HK-2 (cell line): ENCODE data around the gene AGO3.

ENCODE experiments used
- DNase-seq: peaks from one replicate; pipeline ENCODE4 v3.0.0-alpha.2; 2018; ENCODE audit not compliant: unreplicated experiment

AGO3 gene

GRCh38 chr1:36096500-36097432 lies 165.9 kb downstream of the AGO3 start:
- peak; percentile 22 for DNase-seq

- DNase-seq: no peak
Observed at GRCh38 chr1:36097693-36098585, 167.0 kb downstream of the AGO3 start.

DNA sequence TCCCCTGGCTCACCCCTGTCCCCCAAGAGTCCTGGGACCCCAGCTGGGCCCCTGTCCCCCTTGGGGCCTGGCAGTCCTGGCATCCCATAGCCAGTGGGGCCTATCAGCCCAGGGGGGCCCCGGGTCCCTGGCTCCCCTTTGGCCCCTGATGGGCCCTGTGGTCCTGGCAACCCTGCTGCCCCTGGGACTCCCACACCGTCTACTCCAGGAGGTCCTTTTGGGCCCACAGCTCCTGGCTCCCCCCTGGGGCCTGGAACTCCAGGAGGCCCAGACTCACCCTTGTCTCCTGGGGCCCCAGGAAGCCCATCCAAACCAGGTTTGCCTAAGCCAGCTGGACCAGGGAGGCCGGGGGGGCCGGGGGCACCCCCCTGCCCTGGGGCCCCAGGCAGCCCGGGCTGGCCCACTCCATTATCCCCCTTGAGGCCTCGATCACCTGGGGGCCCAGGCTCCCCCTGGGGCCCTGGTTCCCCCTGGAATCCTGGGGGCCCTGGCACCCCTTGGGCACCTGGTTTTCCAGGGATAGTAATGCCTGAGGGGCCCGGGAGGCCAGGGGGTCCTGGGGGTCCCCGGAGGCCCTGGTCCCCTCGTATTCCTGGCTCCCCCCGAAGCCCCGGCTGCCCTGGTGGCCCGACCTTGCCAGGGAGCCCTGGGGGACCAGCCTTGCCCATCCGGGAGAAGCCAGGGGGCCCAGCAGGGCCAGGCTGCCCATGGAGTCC lies 167.9 kb downstream of the AGO3 start:
- no peak for DNase-seq

GRCh38 chr1:36099681-36100341 lies 168.9 kb downstream of the AGO3 start:
- DNase-seq: peak; percentile 80

DNA sequence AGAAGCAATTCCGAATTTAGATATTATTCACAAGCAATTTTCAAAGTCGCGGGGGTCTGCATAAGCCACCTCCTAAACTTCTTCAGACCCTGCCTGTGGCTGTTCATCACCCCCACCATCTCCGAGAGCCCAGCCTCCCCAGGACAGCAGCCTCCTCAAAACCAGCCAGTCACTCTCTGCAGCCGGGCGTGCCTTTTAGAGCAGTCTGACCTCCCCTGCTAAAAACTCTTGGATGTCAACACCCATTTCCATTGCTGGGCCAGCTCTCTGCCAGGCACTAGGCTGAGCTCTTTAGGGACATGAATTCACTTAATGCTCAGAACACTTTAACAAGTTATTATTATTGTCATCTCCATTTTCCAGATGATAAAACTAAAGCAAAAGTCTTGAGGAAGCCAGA lies 169.5 kb downstream of the AGO3 start:
- DNase-seq: no peak

- no peak for DNase-seq
Observed at GRCh38 chr1:36101546-36101945, 170.6 kb downstream of the AGO3 start.

- no peak for DNase-seq
Observed at GRCh38 chr1:36106269-36106668, 175.4 kb downstream of the AGO3 start.

GRCh38 chr1:36107394-36107793 lies 176.5 kb downstream of the AGO3 start:
- no peak for DNase-seq

DNA sequence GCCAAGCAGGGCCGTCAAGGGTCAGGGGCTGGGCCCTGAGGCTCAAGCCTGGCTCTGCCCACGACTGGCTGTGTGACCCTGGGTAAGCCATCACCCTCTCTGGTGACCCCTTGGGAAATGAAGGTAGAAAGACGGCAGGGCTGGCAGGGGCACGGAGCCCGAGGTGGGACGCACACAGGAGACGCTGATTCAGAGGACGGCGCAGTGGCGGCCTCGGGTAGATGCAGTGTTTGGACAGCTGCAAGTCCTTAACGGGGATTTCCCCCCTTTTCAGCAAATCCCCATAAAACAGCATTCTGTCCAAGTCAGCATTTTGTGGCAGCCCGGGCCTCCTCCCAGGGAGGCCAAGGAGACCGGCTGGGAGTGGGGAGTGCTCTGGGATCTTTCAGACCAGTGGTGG lies 177.4 kb downstream of the AGO3 start:
- DNase-seq: peak; percentile 29

- DNase-seq: peak; percentile 79
Observed at GRCh38 chr1:36109041-36109679, 178.3 kb downstream of the AGO3 start.

DNA sequence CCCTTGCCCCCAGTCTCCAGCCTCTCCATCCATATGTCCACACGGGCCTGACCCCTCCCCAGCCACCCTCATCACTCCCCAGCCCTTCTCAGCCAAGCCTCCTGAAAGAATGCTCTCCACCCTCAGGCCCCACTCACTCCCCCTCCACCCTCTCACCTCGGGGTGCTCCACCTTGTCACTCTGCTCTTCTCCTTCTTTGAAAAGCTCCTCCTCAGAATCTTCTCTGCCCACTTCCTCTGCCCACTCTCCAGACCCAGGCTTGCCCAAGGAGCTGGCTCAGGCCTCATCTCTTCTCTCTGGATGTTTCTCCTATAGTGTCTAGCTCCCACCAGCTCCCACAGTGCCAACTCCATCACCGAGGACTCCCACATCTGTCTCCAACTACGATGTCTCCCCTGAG lies 180.2 kb downstream of the AGO3 start:
- DNase-seq: no peak

DNA sequence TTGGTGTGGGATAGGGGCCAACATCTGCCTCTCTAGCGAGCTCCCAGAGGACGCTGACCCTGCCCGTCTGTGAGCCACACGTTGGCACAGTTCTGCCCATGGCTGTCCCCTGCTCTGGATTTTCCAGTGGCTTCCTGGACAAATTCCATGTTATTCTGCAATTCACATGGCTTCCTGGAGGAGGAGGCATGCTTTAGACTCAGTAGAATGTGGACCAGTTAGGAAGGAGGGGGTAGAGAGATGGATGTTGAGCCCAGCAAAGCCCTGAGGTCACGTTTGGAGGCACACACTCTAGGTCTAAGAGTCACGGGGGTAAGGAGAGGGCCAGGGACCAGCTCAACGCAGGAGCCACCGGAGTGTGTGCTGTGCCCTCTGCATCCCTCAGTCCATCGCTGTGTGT lies 181.9 kb downstream of the AGO3 start:
- DNase-seq: no peak

GRCh38 chr1:36114371-36114770 lies 183.5 kb downstream of the AGO3 start:
- no peak for DNase-seq

DNA sequence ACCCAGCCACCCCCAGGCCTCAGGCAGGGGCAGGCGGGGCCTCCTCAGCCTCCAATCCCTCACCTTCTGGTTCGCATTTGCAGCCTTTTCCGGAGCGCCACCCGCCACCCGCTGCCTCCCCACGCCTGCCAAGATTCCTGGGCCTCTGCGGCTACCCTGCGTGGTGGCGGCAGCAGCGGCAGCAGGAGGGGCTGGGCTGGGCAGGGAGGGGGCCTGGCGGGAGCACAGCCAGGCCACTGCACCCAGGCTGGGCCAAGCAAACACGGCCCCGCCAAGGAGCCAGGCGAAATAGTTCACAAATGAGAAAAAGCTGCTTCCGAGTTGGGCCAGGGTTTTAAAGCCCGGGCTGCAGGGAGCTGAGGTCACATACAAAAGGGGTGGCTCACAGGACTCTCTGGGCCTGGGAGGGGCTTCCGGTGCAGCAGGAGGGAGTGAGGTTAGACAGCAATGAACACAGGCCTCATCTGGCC lies 184.3 kb downstream of the AGO3 start:
- no peak for DNase-seq

DNA sequence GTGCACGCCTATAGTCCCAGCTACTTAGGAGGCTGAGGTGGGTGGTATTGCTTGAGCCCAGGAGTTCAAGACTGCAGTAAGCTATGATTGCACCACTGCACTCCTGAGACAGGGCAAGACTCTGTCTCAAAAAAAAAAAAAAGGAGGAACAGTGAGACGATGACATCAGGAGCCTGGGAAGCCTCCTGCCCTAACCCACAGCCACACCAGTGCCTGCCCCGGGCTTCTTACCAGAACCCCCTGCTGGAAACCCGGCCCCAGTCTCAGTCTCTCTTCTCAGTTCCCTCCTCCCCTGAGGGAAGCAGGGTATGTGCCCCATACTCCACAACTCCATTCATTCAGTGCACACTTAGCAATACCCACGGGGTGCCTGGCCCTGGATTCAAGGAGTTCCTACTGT lies 185.0 kb downstream of the AGO3 start:
- no peak for DNase-seq

DNA sequence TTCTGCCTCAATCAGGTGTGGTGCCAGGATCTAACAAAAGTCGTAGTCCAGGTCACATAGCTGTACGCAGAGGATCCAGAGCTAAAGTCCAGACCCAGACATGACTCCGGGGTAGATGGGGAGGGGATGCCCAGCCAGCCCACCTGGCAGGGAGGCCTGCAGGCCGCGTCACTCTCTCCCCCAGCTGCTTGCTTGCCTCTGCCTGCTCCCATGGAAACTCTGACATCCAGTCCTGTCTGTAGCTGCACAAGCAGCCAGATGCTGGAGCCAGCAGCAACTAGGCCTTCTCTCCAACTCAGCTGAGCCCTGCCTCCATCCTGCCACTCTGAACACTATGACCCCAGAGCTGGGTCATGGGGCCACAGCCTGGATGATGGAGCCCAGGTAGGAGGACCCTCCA lies 186.0 kb downstream of the AGO3 start:
- DNase-seq: no peak

DNA sequence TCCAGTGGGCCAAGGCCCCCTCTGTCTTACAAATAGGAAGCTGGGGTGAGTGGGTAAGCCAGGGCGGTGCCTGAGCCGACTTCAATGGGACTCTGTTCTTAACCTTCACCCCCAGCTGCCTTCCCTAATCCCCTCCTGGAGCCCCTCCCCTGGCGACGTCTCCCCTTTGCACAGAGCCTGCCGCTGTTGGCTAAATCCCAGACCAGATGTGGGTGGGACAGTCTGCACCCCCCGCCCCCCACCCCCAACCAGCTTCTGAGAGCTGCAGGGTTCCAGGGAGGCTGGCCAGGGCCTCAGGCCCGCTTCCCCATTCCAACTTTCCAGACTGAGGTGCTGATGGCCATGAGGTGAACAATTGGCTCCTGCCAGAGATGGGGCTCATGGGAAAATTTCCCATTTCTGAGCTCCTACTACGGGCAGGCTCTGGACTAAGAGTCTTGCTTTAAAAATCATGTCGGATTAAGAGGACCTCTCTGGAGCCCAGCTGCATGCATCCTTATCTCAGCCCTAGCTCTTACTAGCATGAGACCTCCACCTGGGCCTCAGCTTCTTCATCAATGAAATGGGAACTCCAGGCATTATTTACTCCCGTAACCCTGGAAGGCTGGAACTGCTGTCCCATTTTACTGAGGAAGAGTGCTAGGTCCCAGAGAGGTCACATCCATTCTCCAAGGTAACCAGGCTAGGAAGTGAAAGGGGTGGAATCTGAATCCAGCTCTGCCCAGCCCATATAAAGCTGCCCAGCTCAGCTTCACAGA lies 187.7 kb downstream of the AGO3 start:
- no peak for DNase-seq

- no peak for DNase-seq
Observed at GRCh38 chr1:36119456-36119855, 188.6 kb downstream of the AGO3 start.
